Measurements from ENCODE around the gene PIAS1.
"Not testable (repeated sequence)": the region's sequence is repeated elsewhere in the genome, so short reads cannot be mapped to it uniquely, and the experiment has no call there.

- TF ChIP-seq, protein P1, sequence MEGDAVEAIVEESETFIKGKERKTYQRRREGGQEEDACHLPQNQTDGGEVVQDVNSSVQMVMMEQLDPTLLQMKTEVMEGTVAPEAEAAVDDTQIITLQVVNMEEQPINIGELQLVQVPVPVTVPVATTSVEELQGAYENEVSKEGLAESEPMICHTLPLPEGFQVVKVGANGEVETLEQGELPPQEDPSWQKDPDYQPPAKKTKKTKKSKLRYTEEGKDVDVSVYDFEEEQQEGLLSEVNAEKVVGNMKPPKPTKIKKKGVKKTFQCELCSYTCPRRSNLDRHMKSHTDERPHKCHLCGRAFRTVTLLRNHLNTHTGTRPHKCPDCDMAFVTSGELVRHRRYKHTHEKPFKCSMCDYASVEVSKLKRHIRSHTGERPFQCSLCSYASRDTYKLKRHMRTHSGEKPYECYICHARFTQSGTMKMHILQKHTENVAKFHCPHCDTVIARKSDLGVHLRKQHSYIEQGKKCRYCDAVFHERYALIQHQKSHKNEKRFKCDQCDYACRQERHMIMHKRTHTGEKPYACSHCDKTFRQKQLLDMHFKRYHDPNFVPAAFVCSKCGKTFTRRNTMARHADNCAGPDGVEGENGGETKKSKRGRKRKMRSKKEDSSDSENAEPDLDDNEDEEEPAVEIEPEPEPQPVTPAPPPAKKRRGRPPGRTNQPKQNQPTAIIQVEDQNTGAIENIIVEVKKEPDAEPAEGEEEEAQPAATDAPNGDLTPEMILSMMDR (conservative IDR thresholded peaks at IDR 0.05 in 1 of 2, IDR thresholded peaks at IDR 0.05 in 1 of 2; ENCODE audit: extremely low read depth in 1 of 2, insufficient read depth in 1 of 2, low read depth in 1 of 2, low read length in 2 of 2), result not testable (repeated sequence)
- not testable (repeated sequence) for TF ChIP-seq EZH2 (IDR thresholded peaks at IDR 0.05; ENCODE audit: borderline replicate concordance, low read length)
Measured at GRCh38 chr15:68222432-68222743, 168.3 kb downstream of the PIAS1 start.
